GM12878 (cell line): Measurements from ENCODE around the gene ABCA13. TPM values are rescaled to one million over a fixed set of nuclear protein-coding genes. Genes with fewer than 3 reads are reported as not detected.

Experiments
- ATAC-seq: fragments of 200-7000 bp; cut with Tn5 transposase; 3 replicates; pipeline ENCODE4 v1.9.1; 2020; ENCODE audit warnings: mild to moderate bottlenecking, moderate library complexity
- BruUV-seq: library from RNA; stranded (reverse); fragments of 400-500 nt; replicated peaks from 2 replicates; lab custom pipeline; 2021; lab: Mats Ljungman, UMichigan
- CTCF ChIA-PET: fragments of 300-600 bp; sonication (Branson Sonifier 250); formaldehyde crosslinking; extraction: SDS; loops from one replicate; lab custom pipeline; 2021; ENCODE audit warnings: inconsistent platforms; lab: Yijun Ruan, JAX
- POLR2A ChIA-PET: fragments of 350-600 bp; formaldehyde crosslinking; extraction: SDS; loops from one replicate; lab custom pipeline; 2021; ENCODE audit warnings: inconsistent platforms; lab: Charles Lee
- RAD21 ChIA-PET: fragments of 300-600 bp; sonication (Branson Sonifier 250); formaldehyde crosslinking; loops from one replicate; lab custom pipeline; 2023; ENCODE audit warnings: antibody characterized with exemption; ENCODE audit not compliant: unreplicated experiment; lab: Charles Lee
- SMC1A ChIA-PET: fragments of 300-600 bp; sonication (Branson Sonifier 250); formaldehyde crosslinking; loops from one replicate; lab custom pipeline; 2023; ENCODE audit not compliant: unreplicated experiment, uncharacterized antibody; lab: Charles Lee
- DNase-seq: peaks from one replicate; pipeline ENCODE4 v3.0.0-alpha.2; 2011; ENCODE audit warnings: low read depth, low spot score
- FAIRE-seq: peaks from 3 replicates; lab custom pipeline; 2011; peaks lifted over from hg19 to GRCh38; lab: Jason Lieb, UNC
- H2AFZ ChIP-seq: 2 replicates; pipeline ENCODE4 v1.6.0; 2011; ENCODE audit warnings: low read depth, low read length, control low read depth; ENCODE audit not compliant: control insufficient read depth
- H3K27ac ChIP-seq: 2 replicates; pipeline ENCODE4 v1.5.1; 2011; ENCODE audit warnings: control low read depth; ENCODE audit not compliant: control insufficient read depth, insufficient read depth
- H3K27me3 ChIP-seq, 2 experiments: replicated peaks in 1 of 2; 2 replicates each; pipeline versions ENCODE4 v1.6.0 to v1.6.1; 2011; ENCODE audit warnings: low read length in 1 of 2; ENCODE audit not compliant: control insufficient read depth in 2 of 2, insufficient read depth in 2 of 2
- H3K36me3 ChIP-seq, 2 experiments: 2 replicates each; pipeline ENCODE4 v1.5.1; 2011; ENCODE audit warnings: low read length in 1 of 2; ENCODE audit not compliant: control insufficient read depth in 2 of 2, insufficient read depth in 2 of 2
- H3K4me1 ChIP-seq: 2 replicates; pipeline ENCODE4 v1.6.1; 2011; ENCODE audit warnings: mild to moderate bottlenecking, low read length, moderate library complexity, mixed read lengths; ENCODE audit not compliant: control insufficient read depth, insufficient read depth
- H3K4me2 ChIP-seq: 2 replicates; pipeline ENCODE4 v1.6.0; 2011; ENCODE audit warnings: control low read depth; ENCODE audit not compliant: control insufficient read depth, insufficient read depth
- H3K4me3 ChIP-seq: fragments of 200-600 bp; sonication (generic); 2 replicates; pipeline ENCODE4 v1.5.1; 2016
- H3K79me2 ChIP-seq: 2 replicates; pipeline ENCODE4 v1.6.0; 2011; ENCODE audit warnings: low read length; ENCODE audit not compliant: control insufficient read depth, insufficient read depth
- H3K9ac ChIP-seq: 2 replicates; pipeline ENCODE4 v1.8.0; 2011; ENCODE audit warnings: low read length, control low read depth, mixed read lengths; ENCODE audit not compliant: control insufficient read depth, insufficient read depth
- H3K9me3 ChIP-seq: replicated peaks from 3 replicates; pipeline ENCODE4 v1.5.1; 2011; ENCODE audit warnings: mild to moderate bottlenecking, low read length; ENCODE audit not compliant: control insufficient read depth, insufficient read depth
- H4K20me1 ChIP-seq: 2 replicates; pipeline ENCODE4 v1.6.0; 2011; ENCODE audit not compliant: control insufficient read depth, insufficient read depth
- BCL3 ChIP-seq: IDR thresholded peaks from 2 replicates; pipeline ENCODE4 v1.6.1; 2011; ENCODE audit warnings: borderline replicate concordance, low read depth, mild to moderate bottlenecking, moderate library complexity, low read length; ENCODE audit not compliant: insufficient read depth, poor library complexity, severe bottlenecking
- CBFB ChIP-seq: IDR thresholded peaks from 2 replicates; pipeline ENCODE4 v1.6.1; 2016; ENCODE audit warnings: antibody characterized with exemption, low read depth
- CBX3 ChIP-seq: fragments of 200-600 bp; sonication (generic); IDR thresholded peaks from 2 replicates; pipeline ENCODE4 v1.6.1; 2016; ENCODE audit warnings: low read depth, borderline replicate concordance
- CREM ChIP-seq: IDR thresholded peaks from 2 replicates; pipeline ENCODE4 v1.6.1; 2014; ENCODE audit warnings: antibody characterized with exemption, low read depth
- DPF2 ChIP-seq: fragments of 450-650 bp; IDR thresholded peaks from 2 replicates; pipeline ENCODE4 v1.6.1; 2017; ENCODE audit warnings: mild to moderate bottlenecking
- EED ChIP-seq: sonication (generic); IDR thresholded peaks from 2 replicates; pipeline ENCODE4 v1.6.1; 2016; ENCODE audit warnings: antibody characterized with exemption, low read depth
- JUND ChIP-seq: IDR thresholded peaks from 2 replicates; pipeline ENCODE4 v1.6.1; 2012; ENCODE audit warnings: low read depth, mild to moderate bottlenecking, low read length, improper control_type of control experiment, moderate library complexity
- NFIC ChIP-seq: IDR thresholded peaks from 2 replicates; pipeline ENCODE4 v1.6.1; 2012; ENCODE audit warnings: low read depth, mild to moderate bottlenecking, inconsistent platforms, low read length, moderate library complexity
- NFYA ChIP-seq: IDR thresholded peaks from 2 replicates; pipeline ENCODE4 v1.6.1; 2011; ENCODE audit warnings: low read depth, mild to moderate bottlenecking, low read length, improper control_type of control experiment, borderline replicate concordance
- NRF1 ChIP-seq: conservative IDR thresholded peaks from 2 replicates; pipeline ENCODE4 v1.6.1; 2011; ENCODE audit warnings: mild to moderate bottlenecking, low read depth, low read length, improper control_type of control experiment
- POLR2A ChIP-seq: IDR thresholded peaks from 2 replicates; pipeline ENCODE4 v1.6.1; 2011; ENCODE audit warnings: low read depth, mild to moderate bottlenecking, low read length
- POLR2AphosphoS5 ChIP-seq: IDR thresholded peaks from 2 replicates; pipeline ENCODE4 v1.6.1; 2011; ENCODE audit warnings: mild to moderate bottlenecking, low read length, inconsistent platforms
- RCOR1 ChIP-seq: conservative IDR thresholded peaks from 2 replicates; pipeline ENCODE4 v1.6.1; 2012; ENCODE audit warnings: low read depth, low read length, improper control_type of control experiment
- RUNX3 ChIP-seq: IDR thresholded peaks from 2 replicates; pipeline ENCODE4 v1.6.1; 2012; ENCODE audit warnings: low read length, inconsistent platforms
- WRNIP1 ChIP-seq: IDR thresholded peaks from 2 replicates; pipeline ENCODE4 v1.6.1; 2011; ENCODE audit warnings: low read depth, low read length, improper control_type of control experiment, borderline replicate concordance
- ZBTB40 ChIP-seq: fragments of 450-650 bp; IDR thresholded peaks from 2 replicates; pipeline ENCODE4 v1.6.1; 2016; ENCODE audit warnings: mild to moderate bottlenecking, moderate library complexity, borderline replicate concordance
- ZNF384 ChIP-seq: IDR thresholded peaks from 2 replicates; pipeline ENCODE4 v1.6.1; 2012; ENCODE audit warnings: low read depth, mild to moderate bottlenecking, low read length, improper control_type of control experiment, borderline replicate concordance
- WGBS: methylation state at CpG from one replicate; pipeline ENCODE4 v1.1.6; 2016; ENCODE audit warnings: low lambda C conversion rate; ENCODE audit not compliant: insufficient replicate concordance, insufficient coverage; ENCODE audit errors: missing lambda C conversion rate; 5-methylcytosine and 5-hydroxymethylcytosine counted together
- in situ Hi-C: fragments of 300-500 bp; cut with MboI; formaldehyde crosslinking; loops from 9 replicates; pipeline ENCODE4 v1.14.3; 2018; ENCODE audit warnings: mixed read lengths
- intact Hi-C: fragments of 100-400 bp; cut with micrococcal nuclease; formaldehyde crosslinking; loops from one replicate; pipeline ENCODE4 v1.14.2; 2022; ENCODE audit not compliant: unreplicated experiment
- polyA plus RNA-seq, 11 experiments: library from polyadenylated mRNA; depleted of rRNA in 4 of 11; unstranded in 6 of 11; stranded (reverse) in 5 of 11; fragments of >200 nt; fragmentation: Nextera tagmentation in 4 of 11; fragmentation: Illumina TruSeq in 1 of 11; extraction: Ambion mirVana in 4 of 11; extraction: Trizol in 1 of 11; gene quantifications; 1 replicate in 1 of 11; 2 replicates in 10 of 11; pipeline versions ENCODE4 v1.2.1 to v1.2.3, GENCODE V29; 2011 to 2016; ENCODE audit warnings: inconsistent platforms in 2 of 11, missing spikeins in 2 of 11, low read depth in 1 of 11
- total RNA-seq, 4 experiments: library from RNA; depleted of rRNA in 3 of 4; stranded (reverse); fragments of >200 nt in 3 of 4; fragmentation: Illumina TruSeq in 1 of 4; extraction: Trizol in 1 of 4; gene quantifications; 2 replicates each; pipeline versions ENCODE4 v1.2.1 to v1.2.3, GENCODE V29; 2013 to 2021
- TF ChIP-seq, protein P1 (sequence below): fragments of 450-650 bp; IDR thresholded peaks from 2 replicates; pipeline ENCODE4 v1.6.1; 2017; ENCODE audit warnings: antibody characterized with exemption, mild to moderate bottlenecking, moderate library complexity

ABCA13 gene
- total and polyA plus RNA-seq, 10 of the 15 experiments (the other 5 are each of a cell fraction or from before 2014, with no cell fraction given): under 0.01 to 0.98 (median 0.04) TPM; not detected in 2

DNA sequence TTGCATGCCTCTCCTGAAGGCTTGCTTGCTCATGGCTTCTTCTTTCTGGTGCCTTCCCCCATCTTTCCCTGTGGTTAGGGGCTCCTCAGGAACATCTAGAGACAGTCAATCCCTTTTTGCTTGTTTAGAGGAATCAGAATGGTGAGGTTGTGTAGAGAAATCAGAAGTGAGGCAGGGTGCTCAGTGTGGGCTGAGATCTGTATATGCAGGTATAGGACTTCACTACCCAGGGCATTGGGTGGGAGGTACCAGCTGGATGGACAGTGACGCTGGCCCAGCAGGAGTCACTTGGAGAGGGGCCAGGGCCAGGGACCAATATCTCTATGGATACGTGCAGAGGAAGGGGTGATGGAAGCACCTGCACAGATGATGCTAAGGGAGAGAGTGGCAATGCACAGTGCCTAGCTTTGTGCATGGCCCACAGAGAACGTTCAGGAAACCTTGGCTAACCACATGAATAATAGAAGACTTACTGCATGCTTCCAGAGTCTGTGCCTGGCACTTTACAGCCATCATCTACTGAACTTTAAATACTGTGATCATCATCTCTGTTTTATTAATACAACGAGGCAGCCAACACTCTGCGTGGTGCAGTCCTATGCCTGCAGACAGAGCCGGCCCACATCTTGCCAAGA is 255.2 kb downstream of the ABCA13 start:
- ATAC-seq (no peak), DNase-seq (no peak), FAIRE-seq (no peak)
- Histone ChIP-seq H3K4me2 (no peak overlapping the region), H3K4me1 (no peaks in the 10 kb centered on the region), H3K9me3 (no peaks in the 10 kb centered on the region), H2AFZ (no peak overlapping the region), H4K20me1 (no peaks in the 10 kb centered on the region), H3K36me3 (no peaks in the 10 kb centered on the region), H3K9ac (no peak overlapping the region), H3K27ac (no peak overlapping the region), H3K4me3 (no peak overlapping the region), H3K79me2 (no peaks in the 10 kb centered on the region), H3K27me3 (no peaks in the 10 kb centered on the region)
- 11% methylated on average over 6 of the region's 6 CpGs for WGBS
- POLR2A ChIA-PET: no interaction called here
- intact Hi-C loops: no loop called here
- CTCF ChIA-PET: interaction anchor here (0.7 kb wide), 1 partner anchor 549 kb away, joined by 3 read pairs; no protein-coding TSS in a partner anchor
- RAD21 ChIA-PET: no interaction called here
- in situ Hi-C loops: no loop called here
- SMC1A ChIA-PET: no interaction called here
- BruUV-seq: no TSS peak
- TF ChIP-seq CREM: no peak
- no peak for TF ChIP-seq RCOR1
- no peak for TF ChIP-seq ZBTB40
- TF ChIP-seq BCL3: no peak
- TF ChIP-seq ZNF384: no peak
- TF ChIP-seq NFIC: no peak
- TF ChIP-seq POLR2A: no peak
- TF ChIP-seq RUNX3: no peak
- TF ChIP-seq EED: no peak
- no peak for TF ChIP-seq JUND
- no peak for TF ChIP-seq DPF2
- TF ChIP-seq WRNIP1: no peak
- no peak for TF ChIP-seq CBFB
- TF ChIP-seq, protein P1, sequence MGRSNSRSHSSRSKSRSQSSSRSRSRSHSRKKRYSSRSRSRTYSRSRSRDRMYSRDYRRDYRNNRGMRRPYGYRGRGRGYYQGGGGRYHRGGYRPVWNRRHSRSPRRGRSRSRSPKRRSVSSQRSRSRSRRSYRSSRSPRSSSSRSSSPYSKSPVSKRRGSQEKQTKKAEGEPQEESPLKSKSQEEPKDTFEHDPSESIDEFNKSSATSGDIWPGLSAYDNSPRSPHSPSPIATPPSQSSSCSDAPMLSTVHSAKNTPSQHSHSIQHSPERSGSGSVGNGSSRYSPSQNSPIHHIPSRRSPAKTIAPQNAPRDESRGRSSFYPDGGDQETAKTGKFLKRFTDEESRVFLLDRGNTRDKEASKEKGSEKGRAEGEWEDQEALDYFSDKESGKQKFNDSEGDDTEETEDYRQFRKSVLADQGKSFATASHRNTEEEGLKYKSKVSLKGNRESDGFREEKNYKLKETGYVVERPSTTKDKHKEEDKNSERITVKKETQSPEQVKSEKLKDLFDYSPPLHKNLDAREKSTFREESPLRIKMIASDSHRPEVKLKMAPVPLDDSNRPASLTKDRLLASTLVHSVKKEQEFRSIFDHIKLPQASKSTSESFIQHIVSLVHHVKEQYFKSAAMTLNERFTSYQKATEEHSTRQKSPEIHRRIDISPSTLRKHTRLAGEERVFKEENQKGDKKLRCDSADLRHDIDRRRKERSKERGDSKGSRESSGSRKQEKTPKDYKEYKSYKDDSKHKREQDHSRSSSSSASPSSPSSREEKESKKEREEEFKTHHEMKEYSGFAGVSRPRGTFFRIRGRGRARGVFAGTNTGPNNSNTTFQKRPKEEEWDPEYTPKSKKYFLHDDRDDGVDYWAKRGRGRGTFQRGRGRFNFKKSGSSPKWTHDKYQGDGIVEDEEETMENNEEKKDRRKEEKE: no peak
- TF ChIP-seq NRF1: no peak
- no peak for TF ChIP-seq POLR2AphosphoS5
- TF ChIP-seq NFYA: no peak
- TF ChIP-seq CBX3: no peak
